H1 (cell line): ENCODE data around the gene FXN. TPM values are rescaled to one million over a fixed set of nuclear protein-coding genes. Genes with fewer than 3 reads are reported as not detected.

Experiments
- CEBPB ChIP-seq: IDR thresholded peaks from 2 replicates; pipeline ENCODE4 v1.6.1; 2012; ENCODE audit warnings: low read depth, low read length
- CHD1 ChIP-seq: IDR thresholded peaks from 2 replicates; pipeline ENCODE4 v1.6.1; 2012; ENCODE audit warnings: low read depth, low read length, improper control_type of control experiment
- GABPA ChIP-seq: IDR thresholded peaks from 2 replicates; pipeline ENCODE4 v1.6.1; 2011; ENCODE audit warnings: mild to moderate bottlenecking, low read length, moderate library complexity, borderline replicate concordance; ENCODE audit not compliant: insufficient read depth
- KDM5A ChIP-seq: fragments of 200-600 bp; IDR thresholded peaks from 2 replicates; pipeline ENCODE4 v1.7.1; 2012; ENCODE audit warnings: mild to moderate bottlenecking, low read length, inconsistent platforms, mixed read lengths
- NANOG ChIP-seq: IDR thresholded peaks from 2 replicates; pipeline ENCODE4 v1.6.1; 2011; ENCODE audit warnings: low read length, low read depth, mild to moderate bottlenecking, inconsistent platforms; ENCODE audit not compliant: insufficient read depth, poor library complexity, severe bottlenecking
- NRF1 ChIP-seq: IDR thresholded peaks from 2 replicates; pipeline ENCODE4 v1.6.1; 2011; ENCODE audit warnings: mild to moderate bottlenecking, low read depth, low read length, improper control_type of control experiment
- POLR2A ChIP-seq, 2 experiments: IDR thresholded peaks; 1 replicate in 1 of 2; 2 replicates in 1 of 2; pipeline ENCODE4 v1.6.1; 2011; ENCODE audit warnings: low read depth in 2 of 2, low read length in 2 of 2, mild to moderate bottlenecking in 2 of 2; ENCODE audit errors: control extremely low read depth in 1 of 2
- RAD21 ChIP-seq, 2 experiments: IDR thresholded peaks in 1 of 2; conservative IDR thresholded peaks in 1 of 2; 2 replicates each; pipeline ENCODE4 v1.6.1; 2011; ENCODE audit warnings: low read depth in 2 of 2, low read length in 2 of 2, improper control_type of control experiment in 1 of 2, inconsistent platforms in 1 of 2, mild to moderate bottlenecking in 1 of 2, moderate library complexity in 1 of 2
- SAP30 ChIP-seq: fragments of 300-600 bp; sonication (generic); IDR thresholded peaks from 2 replicates; pipeline ENCODE4 v1.7.1; 2012; ENCODE audit warnings: low read length, moderate library complexity, mild to moderate bottlenecking, inconsistent platforms; ENCODE audit not compliant: insufficient read depth, insufficient replicate concordance
- ZNF274 ChIP-seq: IDR thresholded peaks from 2 replicates; pipeline ENCODE4 v1.7.0; 2012; ENCODE audit warnings: low read length, borderline replicate concordance; ENCODE audit errors: extremely low read depth
- polyA plus RNA-seq, 7 experiments: library from polyadenylated mRNA; depleted of rRNA in 3 of 7; stranded (reverse) in 5 of 7; unstranded in 2 of 7; fragments of >200 nt in 5 of 7; fragments of 200-250 nt in 2 of 7; gene quantifications; 1 replicate in 5 of 7; 2 replicates in 1 of 7; 4 replicates in 1 of 7; pipeline versions ENCODE4 v1.2.1 to v1.2.3, GENCODE V29; 2011 to 2013; ENCODE audit warnings: missing spikeins in 2 of 7, mixed read lengths in 2 of 7
- total RNA-seq: library from RNA; stranded (reverse); fragmentation: NEBNext Ultra II Directional; extraction: Animal tissue kit (Norgen Biotek cat#: 25700); gene quantifications from 2 replicates; pipeline ENCODE4 v1.2.1, GENCODE V29; 2021

FXN gene
- total and polyA plus RNA-seq, 2 of the 8 experiments (the other 6 are each of a cell fraction or from before 2014, with no cell fraction given): 34.2 to 37.5 TPM

DNA sequence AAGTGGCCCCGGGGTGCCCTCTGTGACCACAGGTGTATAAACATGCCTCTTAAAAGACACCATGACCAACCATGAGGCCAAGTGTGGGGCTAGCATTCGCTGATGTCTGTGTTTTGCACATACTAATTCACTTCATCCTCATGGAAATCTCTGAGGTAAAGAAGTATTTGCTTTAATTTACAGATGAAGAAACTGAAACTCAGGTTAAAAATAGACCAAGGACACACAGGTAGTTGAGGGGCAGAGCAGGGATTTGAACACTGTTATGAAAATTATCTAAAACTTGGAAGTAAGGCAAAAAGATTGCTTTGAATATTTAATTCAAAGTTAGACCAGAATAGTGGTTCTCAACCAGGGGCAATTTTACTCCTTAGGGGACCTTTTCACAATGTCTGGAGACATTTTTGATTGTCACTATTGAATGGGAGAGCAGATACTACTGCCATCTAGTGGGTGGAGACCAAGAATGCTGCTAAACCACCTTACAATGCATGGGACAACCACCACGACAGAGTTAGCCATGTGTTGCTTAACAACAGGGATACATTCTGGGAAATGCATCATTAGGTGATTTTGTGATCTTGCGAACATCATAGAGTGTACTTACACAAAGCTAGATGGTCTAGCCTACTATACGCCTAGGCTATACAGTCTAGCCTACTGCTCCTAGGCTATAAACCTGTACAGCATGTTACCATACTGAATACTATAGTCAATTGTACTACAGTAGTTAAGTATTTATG, 8.0 kb upstream of the FXN start (continued):
- TF ChIP-seq POLR2A (IDR thresholded peaks at IDR 0.05; ENCODE audit: control extremely low read depth in 1 of 2, low read depth in 2 of 2, low read length in 2 of 2): no peak
- TF ChIP-seq CHD1: no peak
- TF ChIP-seq ZNF274: no peak
- TF ChIP-seq CEBPB: peak; percentile 79
- peak; percentile 84 to 91 for TF ChIP-seq RAD21 (IDR thresholded peaks at IDR 0.05 in 1 of 2, conservative IDR thresholded peaks at IDR 0.05 in 1 of 2; ENCODE audit: low read depth in 2 of 2, low read length in 2 of 2)
- no peak for TF ChIP-seq NANOG
- no peak for TF ChIP-seq KDM5A
- no peak for TF ChIP-seq GABPA
- no peak for TF ChIP-seq NRF1
- no peak for TF ChIP-seq SAP30
